ENCODE data around the gene PGBD4.

- TF ChIP-seq CTCF (IDR thresholded peaks at IDR 0.05) (no peak), POLR2A (IDR thresholded peaks at IDR 0.05) (no peak)
These were observed 23.0 kb upstream of the PGBD4 start for GRCh38 chr15:34078900-34079299.

Data from prostate gland (tissue), 2 donors.